ENCODE measurements around the gene RFPL3.

DNA sequence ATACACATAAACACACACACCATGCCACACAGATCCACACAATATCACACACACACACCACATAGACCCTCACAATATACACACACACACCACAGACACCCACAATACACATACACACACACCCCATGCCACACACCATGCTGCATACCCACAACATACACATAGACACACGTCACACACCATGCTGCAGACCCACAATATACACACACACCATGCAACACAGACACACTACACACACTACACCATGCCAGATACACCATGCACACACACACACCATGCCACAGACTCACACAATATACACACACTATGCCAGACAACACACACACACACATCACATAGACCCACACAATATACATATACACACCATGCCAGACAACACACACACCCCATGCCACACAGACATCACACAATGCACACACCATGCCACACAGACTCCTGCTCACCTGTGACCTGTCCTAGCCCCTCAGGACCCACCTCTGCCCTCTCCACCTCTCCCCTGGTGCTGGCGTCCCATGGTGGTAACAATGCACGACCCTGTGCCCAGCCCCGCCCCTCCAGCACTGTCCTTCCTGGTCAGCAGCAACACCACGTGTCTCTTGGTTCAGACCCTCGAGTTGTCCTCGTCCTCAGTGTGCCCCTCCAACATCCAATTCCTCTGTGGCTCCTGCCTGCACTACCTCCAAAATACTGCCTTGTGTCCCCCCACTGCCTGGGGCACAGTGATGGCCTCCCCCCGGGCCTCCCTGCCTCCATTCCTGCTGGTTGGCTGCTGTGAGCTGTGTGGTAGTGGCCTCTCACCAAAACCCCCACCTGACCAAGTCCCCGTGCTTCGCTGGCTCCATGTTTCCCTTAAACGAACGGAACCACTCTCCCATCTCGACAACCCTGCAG lies 23.7 kb upstream of the RFPL3 start:
- TF ChIP-seq, protein P1, sequence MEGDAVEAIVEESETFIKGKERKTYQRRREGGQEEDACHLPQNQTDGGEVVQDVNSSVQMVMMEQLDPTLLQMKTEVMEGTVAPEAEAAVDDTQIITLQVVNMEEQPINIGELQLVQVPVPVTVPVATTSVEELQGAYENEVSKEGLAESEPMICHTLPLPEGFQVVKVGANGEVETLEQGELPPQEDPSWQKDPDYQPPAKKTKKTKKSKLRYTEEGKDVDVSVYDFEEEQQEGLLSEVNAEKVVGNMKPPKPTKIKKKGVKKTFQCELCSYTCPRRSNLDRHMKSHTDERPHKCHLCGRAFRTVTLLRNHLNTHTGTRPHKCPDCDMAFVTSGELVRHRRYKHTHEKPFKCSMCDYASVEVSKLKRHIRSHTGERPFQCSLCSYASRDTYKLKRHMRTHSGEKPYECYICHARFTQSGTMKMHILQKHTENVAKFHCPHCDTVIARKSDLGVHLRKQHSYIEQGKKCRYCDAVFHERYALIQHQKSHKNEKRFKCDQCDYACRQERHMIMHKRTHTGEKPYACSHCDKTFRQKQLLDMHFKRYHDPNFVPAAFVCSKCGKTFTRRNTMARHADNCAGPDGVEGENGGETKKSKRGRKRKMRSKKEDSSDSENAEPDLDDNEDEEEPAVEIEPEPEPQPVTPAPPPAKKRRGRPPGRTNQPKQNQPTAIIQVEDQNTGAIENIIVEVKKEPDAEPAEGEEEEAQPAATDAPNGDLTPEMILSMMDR (IDR thresholded peaks at IDR 0.05; ENCODE audit: extremely low read depth in 1 of 2, insufficient read depth in 1 of 2, low read depth in 1 of 2, low read length in 2 of 2), result no peak
- no peak for TF ChIP-seq EZH2 (IDR thresholded peaks at IDR 0.05; ENCODE audit: borderline replicate concordance, low read depth, low read length, severe bottlenecking)
- TF ChIP-seq, protein P2, sequence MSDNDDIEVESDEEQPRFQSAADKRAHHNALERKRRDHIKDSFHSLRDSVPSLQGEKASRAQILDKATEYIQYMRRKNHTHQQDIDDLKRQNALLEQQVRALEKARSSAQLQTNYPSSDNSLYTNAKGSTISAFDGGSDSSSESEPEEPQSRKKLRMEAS (IDR thresholded peaks at IDR 0.05; ENCODE audit: insufficient read depth, insufficient read length), result no peak

All from endothelial cell of umbilical vein (primary cell).